MM.1S (cell line): ENCODE data around the gene CSTPP1.

ENCODE experiments used
- DNase-seq: peaks from one replicate; pipeline ENCODE4 v3.0.0-alpha.2; 2015
- H2AFZ ChIP-seq: fragments of 300-600 bp; sonication (generic); 2 replicates; pipeline ENCODE4 v1.6.0; 2016; ENCODE audit warnings: antibody characterized with exemption, low read length
- H3F3A ChIP-seq: fragments of 300-600 bp; sonication (generic); 2 replicates; pipeline ENCODE4 v1.6.1; 2016; ENCODE audit warnings: mild to moderate bottlenecking, antibody characterized with exemption, low read length, moderate library complexity, mixed read lengths; ENCODE audit not compliant: insufficient read depth
- H3K27ac ChIP-seq: fragments of 300-600 bp; sonication (generic); 2 replicates; pipeline ENCODE4 v1.5.1; 2016; ENCODE audit warnings: mild to moderate bottlenecking, low read length
- H3K27me3 ChIP-seq: fragments of 300-600 bp; sonication (generic); replicated peaks from 2 replicates; pipeline ENCODE4 v1.6.0; 2016; ENCODE audit warnings: low read length; ENCODE audit not compliant: insufficient read depth
- H3K36me3 ChIP-seq: fragments of 300-600 bp; sonication (generic); replicated peaks from 2 replicates; pipeline ENCODE4 v1.6.1; 2016; ENCODE audit warnings: mild to moderate bottlenecking, low read length, mixed read lengths; ENCODE audit not compliant: insufficient read depth
- H3K4me1 ChIP-seq: fragments of 300-600 bp; sonication (generic); 2 replicates; pipeline ENCODE4 v1.6.1; 2016; ENCODE audit warnings: low read length, mixed read lengths
- H3K4me2 ChIP-seq: fragments of 300-600 bp; sonication (generic); 2 replicates; pipeline ENCODE4 v1.6.0; 2016; ENCODE audit warnings: low read depth, low read length
- H3K4me3 ChIP-seq: fragments of 300-600 bp; sonication (generic); 2 replicates; pipeline ENCODE4 v1.5.1; 2016; ENCODE audit warnings: low read length, mixed read lengths
- H3K79me2 ChIP-seq: fragments of 300-600 bp; sonication (generic); 2 replicates; pipeline ENCODE4 v1.6.1; 2016; ENCODE audit warnings: mixed run types, low read length, mixed read lengths
- H3K9ac ChIP-seq: fragments of 300-600 bp; sonication (generic); 2 replicates; pipeline ENCODE4 v1.6.1; 2016; ENCODE audit warnings: low read length, mixed read lengths
- H3K9me2 ChIP-seq: fragments of 300-600 bp; sonication (generic); replicated peaks from 2 replicates; pipeline ENCODE4 v1.6.1; 2016; ENCODE audit warnings: mild to moderate bottlenecking, low read length, mixed read lengths; ENCODE audit not compliant: insufficient read depth
- H3K9me3 ChIP-seq: fragments of 300-600 bp; sonication (generic); replicated peaks from 2 replicates; pipeline ENCODE4 v1.6.1; 2016; ENCODE audit warnings: mild to moderate bottlenecking, low read length, mixed read lengths; ENCODE audit not compliant: insufficient read depth
- H4K20me1 ChIP-seq: fragments of 300-600 bp; sonication (generic); 2 replicates; pipeline ENCODE4 v1.6.1; 2016; ENCODE audit warnings: mild to moderate bottlenecking, low read length, moderate library complexity, mixed read lengths; ENCODE audit not compliant: insufficient read depth
- CTCF ChIP-seq: fragments of 300-600 bp; sonication (generic); IDR thresholded peaks from 2 replicates; pipeline ENCODE4 v1.5.1; 2016; ENCODE audit warnings: antibody characterized with exemption, low read length, mixed read lengths
- EZH2 ChIP-seq: fragments of 300-600 bp; sonication (generic); optimal IDR thresholded peaks from 2 replicates; pipeline ENCODE3; 2017; ENCODE audit warnings: low read depth, mild to moderate bottlenecking, antibody characterized with exemption, low read length, mixed read lengths
- EZH2phosphoT487 ChIP-seq: fragments of 300-600 bp; sonication (generic); IDR thresholded peaks from 2 replicates; pipeline ENCODE4 v1.6.1; 2018; ENCODE audit warnings: antibody characterized with exemption, low read length

The CSTPP1 gene

GRCh38 chr11:47123094-47123493 lies 186.5 kb downstream of the CSTPP1 start:
- Histone ChIP-seq H3K9me2 (no peaks in the 10 kb centered on the region), H3K4me3 (no peak overlapping the region), H3K27ac (no peak overlapping the region), H3K4me1 (no peaks in the 10 kb centered on the region), H3K4me2 (no peak overlapping the region), H3K79me2 (no peaks in the 10 kb centered on the region), H3K9ac (no peak overlapping the region), H4K20me1 (no peaks in the 10 kb centered on the region), H3F3A (no peaks in the 10 kb centered on the region), H3K27me3 (no peaks in the 10 kb centered on the region), H3K36me3 (no peaks in the 10 kb centered on the region), H3K9me3 (no peaks in the 10 kb centered on the region), H2AFZ (no peak overlapping the region)
- TF ChIP-seq EZH2phosphoT487 (no peak), CTCF (no peak), EZH2 (no peak)
- DNase-seq = no peak

DNA sequence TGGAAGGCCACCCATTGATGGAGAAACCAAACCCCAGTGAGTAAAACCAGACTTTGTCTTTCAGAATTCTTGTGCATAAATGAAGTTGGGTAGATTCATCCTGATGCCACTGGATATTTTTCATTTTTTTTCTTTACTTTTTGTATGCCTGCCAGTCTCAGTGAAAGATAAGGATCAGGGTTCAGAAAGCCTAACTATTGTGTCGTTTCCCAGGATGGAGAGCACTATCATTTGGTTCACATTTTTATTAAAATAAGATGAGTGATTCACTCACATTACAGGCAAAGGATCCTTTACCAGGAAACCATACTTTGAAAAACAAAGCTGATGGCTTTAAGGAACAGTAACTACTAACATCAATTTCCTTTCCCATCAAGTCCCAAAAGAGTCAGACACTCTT lies 188.1 kb downstream of the CSTPP1 start:
- no peak for DNase-seq

GRCh38 chr11:47125083-47125482 lies 188.5 kb downstream of the CSTPP1 start:
- Histone ChIP-seq H3K4me2 (no peak overlapping the region), H3F3A (no peaks in the 10 kb centered on the region), H2AFZ (no peak overlapping the region), H3K79me2 (no peaks in the 10 kb centered on the region), H3K27me3 (no peaks in the 10 kb centered on the region), H4K20me1 (no peaks in the 10 kb centered on the region), H3K9me3 (no peaks in the 10 kb centered on the region), H3K27ac (no peak overlapping the region), H3K4me3 (no peak overlapping the region), H3K9me2 (no peaks in the 10 kb centered on the region), H3K36me3 (no peaks in the 10 kb centered on the region), H3K4me1 (no peaks in the 10 kb centered on the region), H3K9ac (no peak overlapping the region)
- DNase-seq = no peak
- no peak for TF ChIP-seq CTCF
- TF ChIP-seq EZH2 = no peak
- no peak for TF ChIP-seq EZH2phosphoT487

More for the DNA sequence above, 188.1 kb downstream of the CSTPP1 start:
- Histone ChIP-seq H3K9me2 (no peaks in the 10 kb centered on the region), H3K4me2 (no peak overlapping the region), H3K36me3 (no peaks in the 10 kb centered on the region), H3K4me1 (no peaks in the 10 kb centered on the region), H2AFZ (no peak overlapping the region), H3K27me3 (no peaks in the 10 kb centered on the region), H4K20me1 (no peaks in the 10 kb centered on the region), H3K9me3 (no peaks in the 10 kb centered on the region), H3F3A (no peaks in the 10 kb centered on the region), H3K79me2 (no peaks in the 10 kb centered on the region), H3K4me3 (no peak overlapping the region), H3K9ac (no peak overlapping the region), H3K27ac (no peak overlapping the region)
- no peak for TF ChIP-seq EZH2phosphoT487
- no peak for TF ChIP-seq EZH2
- TF ChIP-seq CTCF = no peak
